Activated T-helper 2 cell treated with anti-CD3 and anti-CD28 coated beads, Interferon-gamma antibody, Interleukin-2, Interleukin-4, amounts not matched to agents 10 μg/mL and 5 μg/mL and 100 μg/mL, durations not matched to agents 14 hours and 24 hours and 36 hours (primary cell): ENCODE data around the gene TRIM7. TPM values are rescaled to one million over a fixed set of nuclear protein-coding genes. Genes with fewer than 3 reads are reported as not detected.
"Not testable (repeated sequence)": the region's sequence is repeated elsewhere in the genome, so short reads cannot be mapped to it uniquely, and the experiment has no call there.

Source experiments
- DNase-seq: peaks from one replicate; pipeline ENCODE4 v3.0.0; 2021; ENCODE audit warnings: low spot score
- H3K27ac Mint-ChIP-seq: one replicate; pipeline ENCODE4 v1.8.0; 2021; ENCODE audit warnings: mixed read lengths
- H3K27me3 Mint-ChIP-seq: one replicate; pipeline ENCODE4 v1.8.0; 2021; ENCODE audit warnings: low read depth, mixed read lengths
- H3K36me3 Mint-ChIP-seq: one replicate; pipeline ENCODE4 v1.8.0; 2021; ENCODE audit warnings: low read depth, mixed read lengths
- H3K4me1 Mint-ChIP-seq: one replicate; pipeline ENCODE4 v1.8.0; 2021; ENCODE audit warnings: low read depth, mixed read lengths
- H3K4me3 Mint-ChIP-seq: one replicate; pipeline ENCODE4 v1.8.0; 2021; ENCODE audit warnings: low read depth, mild to moderate bottlenecking, moderate library complexity, mixed read lengths
- H3K9me3 Mint-ChIP-seq: one replicate; pipeline ENCODE4 v1.8.0; 2021; ENCODE audit warnings: mixed read lengths
- intact Hi-C: fragments of 100-400 bp; cut with micrococcal nuclease; formaldehyde crosslinking; loops from one replicate; pipeline ENCODE4 v1.15.1; 2023
- total RNA-seq: library from RNA; stranded (reverse); gene quantifications from 2 replicates; pipeline ENCODE4 v1.2.3, GENCODE V29; 2022

TRIM7 gene
- total RNA-seq, 1 donor from 2014 or later, result 4.8 TPM

DNA sequence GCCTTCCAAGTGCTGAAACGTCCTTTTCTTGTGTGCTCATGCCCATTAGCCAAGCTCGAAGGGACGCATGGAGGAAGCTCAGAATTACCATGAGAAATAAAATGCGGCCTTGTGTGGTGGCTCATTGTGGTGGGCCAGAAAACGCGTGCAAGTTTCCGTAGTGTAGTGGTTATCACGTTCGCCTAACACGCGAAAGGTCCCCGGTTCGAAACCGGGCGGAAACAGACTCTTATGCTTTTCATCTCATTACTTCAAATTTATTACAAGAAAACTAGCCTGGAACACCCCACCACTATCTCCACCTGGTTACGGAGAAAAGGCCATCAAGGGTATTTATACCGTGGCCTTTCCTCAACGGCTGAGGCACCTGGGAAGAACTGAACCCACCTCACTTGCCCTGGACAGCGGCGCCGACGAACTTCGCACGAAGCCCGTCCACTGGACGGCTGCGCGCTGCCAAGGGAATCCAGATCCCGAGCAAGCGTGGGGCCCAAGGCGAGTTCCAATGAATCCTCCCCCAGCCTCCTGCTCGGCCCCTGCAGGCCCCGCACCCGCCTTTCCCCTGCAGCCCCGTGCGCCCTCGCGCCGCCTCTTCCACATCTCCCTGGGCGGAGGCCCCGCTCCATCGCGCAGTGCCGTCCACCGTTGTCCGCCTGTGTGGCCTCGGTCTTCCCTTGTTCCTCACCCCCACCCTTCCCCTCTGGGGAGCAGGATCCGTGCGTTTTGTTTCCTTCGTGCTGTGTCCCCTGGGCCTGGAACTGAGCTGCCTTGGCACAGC, 35.3 kb downstream of the TRIM7 start:
- Mint-ChIP-seq H3K27ac (peak overlapping the region; percentile 47), H3K4me1 (peaks cover 50% of the 10 kb centered on the region), H3K4me3 (peak overlapping the region; percentile 71), H3K27me3 (peaks cover 28% of the 10 kb centered on the region)
- DNase-seq, result peak; percentile 68
- H3K9me3 Mint-ChIP-seq, H3K36me3 Mint-ChIP-seq: not testable (repeated sequence)
- intact Hi-C loops, result loop anchor here (5.0 to 10.0 kb wide), 3 partner anchors 38 to 367 kb away; partner anchors contain the start of genes MGAT1 and TRIM7

GRCh38 chr5:181168595-181169118, 36.3 kb downstream of the TRIM7 start:
- Mint-ChIP-seq H3K4me1 (peaks cover 52% of the 10 kb centered on the region), H3K27me3 (peaks cover 28% of the 10 kb centered on the region), H3K27ac (no peak overlapping the region), H3K4me3 (peak overlapping the region; percentile 45), H3K36me3 (no peaks in the 10 kb centered on the region), H3K9me3 (no peaks in the 10 kb centered on the region)
- intact Hi-C loops, result no loop called here
- DNase-seq, result no peak

- peaks cover 28% of the 10 kb centered on the region for H3K27me3 Mint-ChIP-seq
- no peak overlapping the region for H3K4me3 Mint-ChIP-seq
- H3K4me1 Mint-ChIP-seq, result peaks cover 53% of the 10 kb centered on the region
- DNase-seq, result no peak
- no peaks in the 10 kb centered on the region for H3K9me3 Mint-ChIP-seq
- intact Hi-C loops, result loop anchor here (2.0 kb wide), 1 partner anchor 49 kb away; no protein-coding TSS in a partner anchor
- H3K36me3 Mint-ChIP-seq, result no peaks in the 10 kb centered on the region
- H3K27ac Mint-ChIP-seq, result no peak overlapping the region
Observed at GRCh38 chr5:181167814-181168488, 37.0 kb downstream of the TRIM7 start.

GRCh38 chr5:181166812-181167733, 37.9 kb downstream of the TRIM7 start:
- Mint-ChIP-seq H3K27me3 (peaks cover 28% of the 10 kb centered on the region), H3K9me3 (no peaks in the 10 kb centered on the region), H3K4me3 (no peak overlapping the region), H3K27ac (peak overlapping the region; percentile 43), H3K4me1 (peaks cover 49% of the 10 kb centered on the region), H3K36me3 (no peaks in the 10 kb centered on the region)
- intact Hi-C loops, result loop anchor here (2.0 kb wide), 1 partner anchor 50 kb away; no protein-coding TSS in a partner anchor
- DNase-seq, result no peak

DNA sequence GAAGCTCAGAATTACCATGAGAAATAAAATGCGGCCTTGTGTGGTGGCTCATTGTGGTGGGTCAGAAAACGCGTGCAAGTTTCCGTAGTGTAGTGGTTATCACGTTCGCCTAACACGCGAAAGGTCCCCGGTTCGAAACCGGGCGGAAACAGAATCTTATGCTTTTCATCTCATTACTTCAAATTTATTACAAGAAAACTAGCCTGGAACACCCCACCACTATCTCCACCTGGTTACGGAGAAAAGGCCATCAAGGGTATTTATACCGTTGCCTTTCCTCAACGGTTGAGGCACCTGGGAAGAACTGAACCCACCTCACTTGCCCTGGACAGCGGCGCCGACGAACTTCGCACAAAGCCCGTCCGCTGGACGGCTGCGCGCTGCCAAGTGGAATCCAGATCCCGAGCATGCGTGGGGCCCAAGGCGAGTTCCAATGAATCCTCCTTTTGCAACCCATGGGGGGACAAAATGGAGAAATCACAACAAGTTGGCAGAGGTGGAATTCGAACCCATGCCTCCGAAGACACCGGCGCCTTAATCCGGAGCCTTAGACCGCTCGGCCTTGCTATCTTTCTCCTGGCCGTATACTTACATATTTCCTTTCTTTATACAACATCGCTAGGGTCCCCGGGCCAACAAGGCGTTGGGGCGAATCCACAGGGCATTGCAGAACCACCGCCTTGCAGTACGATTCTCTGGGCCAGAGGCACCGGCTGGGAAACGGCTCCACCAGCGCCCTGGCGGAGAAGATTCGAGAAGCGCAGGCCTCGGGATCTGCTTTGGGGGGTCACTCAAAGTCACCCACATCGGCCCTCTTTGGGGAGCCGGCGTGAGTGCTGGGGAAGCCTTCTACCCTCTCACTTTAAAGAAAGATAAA, 40.7 kb downstream of the TRIM7 start:
- peak overlapping the region; percentile 94 for H3K27ac Mint-ChIP-seq
- intact Hi-C loops, result loop anchor here (5.0 kb wide), 1 partner anchor 112 kb away; no protein-coding TSS in a partner anchor
- H3K36me3 Mint-ChIP-seq, result no peaks in the 10 kb centered on the region
- H3K4me1 Mint-ChIP-seq, result peaks cover 49% of the 10 kb centered on the region
- H3K4me3 Mint-ChIP-seq, result peak overlapping the region; percentile 70
- H3K27me3 Mint-ChIP-seq, result peaks cover 15% of the 10 kb centered on the region
- no peaks in the 10 kb centered on the region for H3K9me3 Mint-ChIP-seq
- DNase-seq, result no peak

DNA sequence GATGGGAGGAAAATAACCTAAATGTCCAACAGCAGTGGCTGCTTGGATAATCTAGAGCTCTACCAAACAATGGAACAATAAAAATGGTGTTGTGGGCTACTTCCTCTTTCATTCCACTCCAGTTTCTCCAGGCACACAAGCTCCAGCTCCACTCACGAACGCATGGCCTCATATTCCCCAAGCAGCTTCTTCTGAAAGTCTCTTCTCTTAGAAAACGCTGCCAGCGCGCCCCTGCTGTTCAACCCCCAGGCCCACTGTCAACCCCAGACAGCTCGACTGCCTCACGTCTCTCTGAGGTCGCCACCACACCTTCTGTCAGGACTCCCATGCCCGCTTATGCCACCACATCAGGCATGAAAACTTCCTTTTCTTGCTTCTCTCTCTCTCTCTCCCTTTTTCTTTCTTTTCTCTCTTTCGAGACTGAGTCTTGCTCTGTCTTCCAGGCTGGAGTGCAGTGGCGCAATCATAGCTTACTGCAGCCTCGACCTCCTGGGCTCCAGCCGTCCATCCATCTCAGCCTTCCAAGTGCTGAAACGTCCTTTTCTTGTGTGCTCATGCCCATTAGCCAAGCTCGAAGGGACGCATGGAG, 41.4 kb downstream of the TRIM7 start:
- peak overlapping the region; percentile 94 for H3K27ac Mint-ChIP-seq
- H3K4me3 Mint-ChIP-seq, result peak overlapping the region; percentile 70
- H3K36me3 Mint-ChIP-seq, result no peaks in the 10 kb centered on the region
- peaks cover 45% of the 10 kb centered on the region for H3K4me1 Mint-ChIP-seq
- no peak for DNase-seq
- no peaks in the 10 kb centered on the region for H3K9me3 Mint-ChIP-seq
- H3K27me3 Mint-ChIP-seq, result peaks cover 11% of the 10 kb centered on the region
- intact Hi-C loops, result loop anchor here (5.0 kb wide), 1 partner anchor 111 kb away; no protein-coding TSS in a partner anchor

GRCh38 chr5:181161534-181162175, 43.3 kb downstream of the TRIM7 start:
- no peak for DNase-seq
- Mint-ChIP-seq H3K9me3 (no peaks in the 10 kb centered on the region), H3K27ac (peak overlapping the region; percentile 95), H3K36me3 (no peaks in the 10 kb centered on the region), H3K27me3 (peaks cover 9% of the 10 kb centered on the region), H3K4me3 (peak overlapping the region; percentile 71), H3K4me1 (peaks cover 34% of the 10 kb centered on the region)
- intact Hi-C loops, result loop anchor here (5.0 kb wide), 1 partner anchor 109 kb away; no protein-coding TSS in a partner anchor

- Mint-ChIP-seq H3K4me3 (peak overlapping the region; percentile 71), H3K27ac (peak overlapping the region; percentile 95), H3K4me1 (peaks cover 33% of the 10 kb centered on the region)
- H3K9me3 Mint-ChIP-seq, H3K27me3 Mint-ChIP-seq, H3K36me3 Mint-ChIP-seq: not testable (repeated sequence)
- intact Hi-C loops, result loop anchor here (5.0 kb wide), 1 partner anchor 109 kb away; no protein-coding TSS in a partner anchor
- DNase-seq, result peak; percentile 51
Observed at GRCh38 chr5:181160755-181161533, 44.1 kb downstream of the TRIM7 start.

DNA sequence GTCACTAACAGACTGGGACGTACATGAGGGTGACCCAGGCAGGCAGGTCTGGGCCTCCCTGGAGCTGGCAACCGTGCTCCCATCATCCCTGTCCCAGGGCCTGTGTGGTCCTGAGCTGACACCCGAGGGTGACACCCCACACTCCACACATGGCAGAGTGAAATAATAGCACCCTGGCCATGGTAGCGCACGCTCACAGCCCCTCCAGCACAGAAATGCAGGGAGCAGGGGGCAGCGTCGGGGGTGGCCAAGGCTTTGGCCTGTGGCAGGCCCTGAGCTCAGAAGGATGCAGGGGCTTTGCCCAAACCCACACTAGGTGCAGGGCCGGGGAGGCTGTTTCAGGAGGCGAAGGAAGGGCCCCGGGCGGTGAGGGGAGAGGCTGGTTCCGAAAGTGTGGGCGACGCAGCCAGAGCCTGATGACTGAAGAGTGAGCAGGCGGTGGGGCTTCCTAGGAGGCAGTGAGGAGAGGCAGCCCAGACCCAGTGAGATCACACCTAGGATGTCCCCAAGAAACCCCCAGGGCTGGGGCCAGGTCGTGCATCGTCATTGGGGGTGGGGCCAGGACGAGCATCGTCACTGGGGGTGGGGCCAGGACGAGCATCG, 44.7 kb downstream of the TRIM7 start:
- no peaks in the 10 kb centered on the region for H3K36me3 Mint-ChIP-seq
- intact Hi-C loops, result loop anchor here (5.0 kb wide), 1 partner anchor 108 kb away; no protein-coding TSS in a partner anchor
- H3K27me3 Mint-ChIP-seq, result peaks cover 7% of the 10 kb centered on the region
- H3K4me3 Mint-ChIP-seq, result peak overlapping the region; percentile 57
- H3K4me1 Mint-ChIP-seq, result peaks cover 29% of the 10 kb centered on the region
- H3K27ac Mint-ChIP-seq, result peak overlapping the region; percentile 83
- peak; percentile 64 for DNase-seq
- no peaks in the 10 kb centered on the region for H3K9me3 Mint-ChIP-seq
